ENCODE results near the gene SLC52A3. TPM values are rescaled to one million over a fixed set of nuclear protein-coding genes. Genes with fewer than 3 reads are reported as not detected.
"Not testable (repeated sequence)": the region's sequence is repeated elsewhere in the genome, so short reads cannot be mapped to it uniquely, and the experiment has no call there.

SLC52A3 gene
- polyA plus RNA-seq, 3 donors = 3.6 to 5.8 (median 3.7) TPM

DNA sequence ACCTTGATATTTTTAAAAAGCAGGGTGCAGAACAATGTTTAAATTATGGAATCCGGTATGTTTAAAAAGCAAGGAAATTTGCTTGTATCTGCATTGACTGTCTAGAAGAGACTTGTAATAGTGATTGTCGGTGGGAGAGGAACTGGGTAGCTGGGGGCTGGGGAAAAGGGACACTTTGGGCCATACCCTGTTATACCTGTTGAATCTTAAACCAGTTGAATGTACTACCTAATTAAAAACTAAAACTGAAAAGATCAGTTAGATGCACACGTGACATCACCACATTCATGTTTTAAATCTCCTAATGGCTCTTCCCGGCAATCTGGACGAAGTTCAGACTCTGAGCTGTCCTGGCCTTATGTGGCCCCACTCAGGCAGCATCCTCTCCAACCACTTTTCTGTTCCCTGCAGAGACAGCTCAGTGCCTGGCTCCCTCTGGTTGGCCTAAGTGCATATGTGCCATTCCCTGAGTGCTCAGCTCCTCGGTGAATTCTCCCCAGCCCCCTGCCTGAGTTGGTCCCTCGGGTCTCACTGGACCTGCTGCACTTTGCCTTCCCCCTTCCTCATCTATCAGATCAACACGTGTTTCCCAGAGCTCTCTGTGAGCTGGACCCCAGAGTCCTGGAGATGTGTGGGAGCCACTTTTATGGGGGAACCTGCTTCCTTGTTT is 36.3 kb downstream of the SLC52A3 start:
- DNase-seq (ENCODE audit: low read depth in 3 of 3, low spot score in 2 of 3) = no peak

DNA sequence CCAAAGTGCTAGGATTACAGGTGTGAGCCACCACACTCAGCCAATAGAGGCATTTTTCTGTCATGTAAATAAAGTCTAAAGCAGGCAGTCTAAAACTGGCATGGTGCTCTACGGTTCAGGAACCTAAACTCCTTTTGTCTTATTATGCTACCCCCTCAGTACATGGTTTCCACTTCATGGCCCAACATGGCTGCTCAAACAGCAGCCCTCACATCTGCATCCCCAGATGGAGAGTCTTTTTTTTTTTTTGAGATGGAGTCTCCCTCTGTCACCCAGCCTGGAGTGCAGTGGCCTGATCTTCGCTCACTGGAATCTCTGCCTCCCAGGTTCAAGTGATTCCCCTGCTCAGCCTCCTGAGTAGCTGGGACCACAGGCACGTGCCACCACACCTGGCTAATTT is 38.3 kb downstream of the SLC52A3 start:
- no peak for DNase-seq (ENCODE audit: low read depth in 3 of 3, low spot score in 2 of 3)

DNA sequence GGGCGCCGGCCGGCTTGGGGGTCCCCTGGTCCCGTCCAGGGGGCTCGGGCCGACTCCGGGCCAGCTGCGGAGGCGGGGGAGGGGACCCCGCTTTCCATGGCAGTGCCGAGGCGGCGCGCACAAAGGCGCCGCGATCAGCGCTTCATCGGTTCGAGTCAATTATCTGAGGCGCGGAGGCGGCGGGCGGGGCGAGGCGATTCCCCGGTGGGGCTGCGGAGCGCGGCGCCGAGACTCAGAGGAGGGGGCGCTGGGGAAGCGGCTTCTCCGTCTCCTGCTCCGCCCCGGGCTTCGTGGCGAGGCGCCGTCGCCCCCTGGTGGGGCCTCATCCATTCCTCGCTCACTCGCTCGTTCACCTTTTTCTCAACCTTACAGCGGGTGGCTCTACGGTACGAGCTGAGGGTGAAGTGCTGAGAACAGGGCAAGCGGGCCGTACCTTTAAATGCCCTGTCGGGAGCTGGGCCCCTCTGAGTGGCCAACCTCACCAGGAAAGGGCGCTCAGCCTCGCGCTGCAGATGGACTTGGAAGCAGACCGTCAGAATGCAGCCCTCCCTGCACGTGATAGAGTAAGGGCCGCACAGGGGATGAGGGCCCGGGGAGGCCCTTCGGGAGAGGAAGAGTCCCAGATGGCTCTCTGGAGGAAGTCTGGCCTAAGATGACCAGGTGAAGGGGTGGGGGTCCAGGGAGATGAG is 39.9 kb downstream of the SLC52A3 start:
- DNase-seq (ENCODE audit: low read depth in 3 of 3, low spot score in 2 of 3) = peak in 1 of 3 donors; percentile 56

DNA sequence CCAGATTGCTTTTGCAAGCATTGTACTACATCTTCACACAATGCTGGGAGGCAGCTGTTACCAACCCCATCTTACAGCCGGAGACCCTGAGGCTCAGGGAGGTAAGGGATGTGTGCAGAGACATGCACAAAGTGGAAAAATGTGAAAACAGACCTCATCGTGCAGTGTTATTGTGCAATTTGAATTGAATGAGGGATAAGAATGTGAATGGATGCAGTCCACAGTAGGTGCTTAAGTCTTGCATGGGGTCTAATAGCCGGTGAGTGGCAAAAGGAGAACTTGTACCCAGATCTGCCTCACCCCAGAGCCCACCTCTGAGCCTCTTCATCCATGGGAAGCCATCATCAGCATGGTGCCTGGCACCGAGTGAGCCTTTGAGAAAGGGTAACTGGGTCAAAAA is 42.1 kb downstream of the SLC52A3 start:
- no peak for DNase-seq (ENCODE audit: low read depth in 3 of 3, low spot score in 2 of 3)

DNA sequence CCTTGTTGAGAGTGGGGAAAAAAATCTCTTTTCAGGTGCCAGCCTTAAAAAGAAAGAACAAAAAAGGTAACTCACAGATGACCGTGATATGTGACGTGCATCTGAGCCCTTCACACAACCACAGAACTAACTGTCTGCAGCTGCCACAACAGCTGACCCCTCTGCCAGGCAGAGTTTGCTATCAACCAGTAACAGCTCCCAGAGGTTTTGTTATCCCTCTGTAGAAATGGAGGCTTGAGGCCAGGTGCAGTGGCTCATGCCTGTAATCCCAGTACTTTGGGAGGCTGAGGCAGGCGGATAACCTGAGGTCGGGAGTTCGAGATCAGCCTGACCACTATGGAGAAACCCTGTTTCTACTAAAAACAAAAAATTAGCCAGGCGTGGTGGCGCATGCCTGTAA is 42.8 kb downstream of the SLC52A3 start:
- no peak for DNase-seq (ENCODE audit: low read depth in 3 of 3, low spot score in 2 of 3)

DNA sequence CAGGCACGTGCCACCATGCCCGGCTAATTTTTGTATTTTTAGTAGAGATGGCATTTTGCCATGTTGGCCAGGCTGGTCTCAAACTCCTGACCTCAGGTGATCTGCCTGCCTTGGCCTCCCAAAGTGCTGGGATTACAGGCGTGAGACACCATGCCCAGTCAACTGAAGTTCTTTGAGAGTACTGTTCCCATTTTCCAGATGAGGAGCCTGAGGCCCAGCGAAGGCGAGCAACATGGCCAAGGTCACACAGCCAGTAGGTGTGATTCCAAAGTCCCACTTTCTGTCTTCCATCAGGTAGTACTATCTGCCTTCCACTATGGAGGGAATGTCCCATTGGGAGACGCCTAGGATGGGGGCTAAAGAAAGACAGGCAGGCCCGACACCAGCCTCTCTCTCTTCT is 43.5 kb downstream of the SLC52A3 start:
- DNase-seq (ENCODE audit: low read depth in 3 of 3, low spot score in 2 of 3) = not testable (repeated sequence)

DNA sequence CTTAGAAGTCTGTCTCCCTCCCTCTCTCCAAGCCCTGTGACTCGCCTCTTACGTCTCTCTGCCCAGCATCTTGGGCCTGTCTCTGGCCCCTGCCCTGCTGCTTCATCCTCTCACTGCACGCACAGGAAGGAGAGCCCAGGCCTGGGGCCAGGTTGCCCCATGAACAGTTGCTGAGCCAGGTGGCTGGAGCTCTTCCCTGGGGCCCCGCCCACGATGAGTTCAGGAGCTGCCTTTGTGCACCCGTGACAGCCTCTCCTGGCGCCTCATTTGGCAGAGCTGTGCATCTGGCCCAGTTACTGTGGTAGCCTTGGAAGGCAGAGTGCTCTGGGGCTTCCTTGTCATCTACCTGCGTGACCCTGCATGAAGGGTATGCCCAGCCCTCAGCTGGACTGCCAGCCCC is 44.5 kb downstream of the SLC52A3 start:
- no peak for DNase-seq (ENCODE audit: low read depth in 3 of 3, low spot score in 2 of 3)

DNA sequence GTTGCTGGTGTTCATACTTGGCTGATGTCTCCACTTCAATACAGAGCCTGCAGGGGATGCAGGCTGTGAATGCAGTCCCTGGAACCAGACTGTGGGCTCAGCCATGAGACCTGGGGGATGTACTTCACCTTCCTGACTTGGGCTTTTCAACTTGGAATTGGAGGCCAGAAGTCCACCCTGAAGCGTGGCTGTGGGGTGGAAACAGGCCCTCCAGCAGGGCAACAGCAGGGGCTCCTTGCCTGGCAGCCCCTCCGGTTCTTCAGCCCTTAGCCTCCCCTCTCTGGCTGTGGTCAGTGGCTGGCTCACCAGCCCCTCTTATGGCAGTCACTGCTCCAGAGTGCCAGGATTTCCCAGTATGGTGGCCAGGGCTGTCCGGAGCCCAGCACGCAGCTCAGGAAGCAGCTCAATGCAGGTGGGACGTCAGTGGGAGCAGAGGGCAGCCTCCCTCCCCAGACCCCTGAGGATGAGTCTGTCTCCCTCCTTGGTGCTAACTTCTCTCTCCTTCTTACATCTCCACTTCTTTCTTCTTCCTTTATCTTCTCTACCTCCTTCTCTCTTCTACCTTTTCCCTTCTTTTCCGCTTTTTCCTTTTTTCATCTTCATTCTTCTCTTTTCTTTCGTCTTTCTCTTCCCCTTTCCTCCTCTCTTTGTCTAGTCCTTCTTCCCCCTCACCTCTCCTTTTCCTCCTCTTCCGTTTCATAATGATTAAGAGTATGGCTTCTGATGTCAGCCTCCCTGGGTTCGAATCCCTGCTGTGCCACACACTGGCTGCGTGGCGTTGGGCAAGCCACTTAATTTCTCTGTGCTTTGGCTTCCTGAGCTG is 45.3 kb downstream of the SLC52A3 start:
- DNase-seq (ENCODE audit: low read depth in 3 of 3, low spot score in 2 of 3) = no peak

DNA sequence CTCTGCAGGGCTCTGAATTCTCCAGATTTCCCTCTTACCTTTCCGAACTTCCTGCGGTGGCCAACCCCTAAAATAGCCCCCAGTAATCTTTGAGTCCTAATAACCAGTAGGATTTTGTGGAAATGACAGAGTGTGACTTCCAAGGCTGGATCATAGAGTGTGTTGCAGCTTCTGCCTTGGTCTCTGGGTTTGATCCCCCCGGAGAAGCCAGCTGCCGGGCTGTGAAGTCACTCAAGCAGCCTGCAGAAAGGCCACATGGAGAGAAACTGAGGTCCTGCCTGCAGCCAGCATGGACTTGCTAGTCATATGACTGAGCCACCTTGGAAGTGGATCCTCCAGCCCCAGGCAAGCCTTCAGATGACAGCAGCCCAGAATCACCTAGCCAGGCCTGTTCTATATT is 46.4 kb downstream of the SLC52A3 start:
- DNase-seq (ENCODE audit: low read depth in 3 of 3, low spot score in 2 of 3) = no peak

DNA sequence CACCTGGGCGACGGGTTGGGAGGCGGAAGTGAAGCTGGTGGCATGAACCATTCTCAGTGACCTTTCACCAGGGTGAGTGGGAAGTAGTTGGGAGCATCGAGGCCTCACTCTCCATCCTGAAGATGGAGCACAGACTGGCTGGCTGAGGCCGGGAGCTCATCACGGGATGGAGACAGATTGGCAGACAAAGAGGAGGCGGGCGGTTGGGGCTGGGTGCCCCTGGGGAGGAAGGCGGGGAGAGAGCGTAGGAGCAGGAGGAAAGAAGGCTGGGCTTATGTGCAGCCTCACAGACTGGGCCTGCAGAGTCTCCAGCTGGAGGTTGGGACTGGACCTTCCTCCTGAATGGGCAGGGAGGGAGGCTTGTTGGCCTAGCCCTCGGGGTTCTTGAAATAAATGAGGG is 48.5 kb downstream of the SLC52A3 start:
- no peak for DNase-seq (ENCODE audit: low read depth in 3 of 3, low spot score in 2 of 3)

DNA sequence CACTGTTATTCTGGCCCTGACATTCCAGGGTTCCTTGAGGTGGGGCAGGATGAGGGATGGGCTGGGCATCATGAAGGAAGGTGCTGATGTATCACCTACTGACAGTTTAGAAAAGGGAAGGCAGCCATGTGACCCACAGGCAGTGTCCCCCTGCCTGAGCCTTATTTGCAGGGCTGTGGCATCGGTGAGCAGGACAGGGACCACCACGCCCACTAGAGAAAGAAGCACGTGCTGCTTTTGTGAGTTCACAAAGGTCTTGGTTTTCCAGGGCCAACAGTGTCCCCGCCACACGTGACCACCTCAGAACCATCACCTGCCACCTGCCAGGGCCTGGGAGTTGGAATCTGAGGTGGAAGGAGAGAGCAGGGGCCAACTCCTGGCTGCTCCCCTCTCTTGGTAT is 49.2 kb downstream of the SLC52A3 start:
- no peak for DNase-seq (ENCODE audit: low read depth in 3 of 3, low spot score in 2 of 3)

DNA sequence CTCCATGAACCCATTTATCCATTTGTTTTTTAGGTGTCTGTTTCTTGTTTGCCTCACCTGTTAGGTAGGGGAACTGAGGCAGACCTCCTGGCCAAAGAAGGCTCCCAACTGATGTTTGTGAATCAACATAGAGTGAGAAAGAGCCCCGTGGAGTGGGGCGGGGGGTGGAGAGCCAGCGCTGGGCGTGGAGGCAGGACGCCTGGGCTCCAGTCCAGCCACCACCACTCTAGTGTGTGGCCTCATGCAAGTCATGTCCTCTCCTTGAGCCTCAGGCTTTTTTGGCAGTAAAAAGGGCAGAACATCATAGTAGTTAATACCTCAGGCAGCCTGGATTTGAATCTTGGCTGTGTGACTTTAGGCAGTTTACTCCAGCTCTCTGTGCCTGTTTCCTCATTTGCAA is 50.5 kb downstream of the SLC52A3 start:
- no peak for DNase-seq (ENCODE audit: low read depth in 3 of 3, low spot score in 2 of 3)

DNA sequence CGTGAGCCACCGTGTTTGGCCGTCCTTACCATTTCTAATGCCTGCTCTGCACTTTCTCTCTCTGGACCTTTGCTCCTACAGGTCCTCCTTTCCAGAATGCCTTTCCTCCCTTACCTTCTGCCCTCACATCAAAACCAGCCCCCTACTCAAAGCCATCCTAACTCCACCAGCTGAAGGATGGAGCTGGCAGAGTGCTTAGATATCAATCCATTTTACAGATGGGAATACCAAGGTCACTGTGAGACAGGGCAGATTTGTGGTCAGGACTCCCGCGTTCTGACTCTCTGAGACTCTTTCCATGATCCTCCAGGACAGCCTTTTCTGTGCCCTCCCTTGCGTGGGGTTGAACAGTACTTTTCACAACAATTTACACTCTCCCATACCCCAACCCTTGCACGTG is 51.0 kb downstream of the SLC52A3 start:
- DNase-seq (ENCODE audit: low read depth in 3 of 3, low spot score in 2 of 3) = no peak

DNA sequence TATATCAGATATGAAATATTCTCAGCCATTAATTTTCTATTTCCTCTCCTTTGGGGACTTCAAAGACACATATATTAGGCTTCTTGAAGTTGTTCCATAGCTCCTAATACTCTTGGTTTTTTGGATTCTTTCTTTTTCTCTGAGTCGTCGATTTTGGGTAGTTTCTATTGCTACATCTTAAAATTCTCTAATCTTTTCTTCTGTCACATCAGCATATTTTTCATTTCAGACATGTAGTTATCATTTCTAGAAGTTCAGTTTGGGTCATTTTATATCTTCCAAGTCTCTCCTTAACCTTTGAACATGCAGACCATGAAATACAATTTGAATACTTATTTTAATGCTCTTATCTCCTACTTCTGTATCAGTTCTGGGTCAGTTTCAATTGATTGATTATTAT is 53.8 kb downstream of the SLC52A3 start:
- DNase-seq (ENCODE audit: low read depth in 3 of 3, low spot score in 2 of 3) = no peak

DNA sequence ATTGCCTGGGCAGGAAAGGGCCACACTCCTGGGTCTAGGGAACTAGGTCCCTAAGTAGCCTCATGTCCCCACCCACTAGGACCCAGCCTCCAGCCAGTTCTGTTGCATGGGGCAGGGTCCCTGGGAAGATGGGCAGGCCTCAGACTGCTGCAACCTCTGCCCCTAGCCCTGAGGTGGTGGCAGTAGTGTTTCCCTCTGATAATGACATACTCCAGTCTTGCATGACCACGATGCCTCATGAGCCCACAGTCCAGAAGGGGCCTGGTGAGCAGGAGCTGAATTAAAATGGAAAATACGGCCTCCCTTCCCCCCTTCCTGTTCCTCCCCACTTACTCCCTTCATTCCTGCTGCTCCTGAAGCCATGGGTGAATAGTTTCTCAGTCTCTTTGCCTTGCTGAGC is 56.7 kb downstream of the SLC52A3 start:
- DNase-seq (ENCODE audit: low read depth in 3 of 3, low spot score in 2 of 3) = no peak

DNA sequence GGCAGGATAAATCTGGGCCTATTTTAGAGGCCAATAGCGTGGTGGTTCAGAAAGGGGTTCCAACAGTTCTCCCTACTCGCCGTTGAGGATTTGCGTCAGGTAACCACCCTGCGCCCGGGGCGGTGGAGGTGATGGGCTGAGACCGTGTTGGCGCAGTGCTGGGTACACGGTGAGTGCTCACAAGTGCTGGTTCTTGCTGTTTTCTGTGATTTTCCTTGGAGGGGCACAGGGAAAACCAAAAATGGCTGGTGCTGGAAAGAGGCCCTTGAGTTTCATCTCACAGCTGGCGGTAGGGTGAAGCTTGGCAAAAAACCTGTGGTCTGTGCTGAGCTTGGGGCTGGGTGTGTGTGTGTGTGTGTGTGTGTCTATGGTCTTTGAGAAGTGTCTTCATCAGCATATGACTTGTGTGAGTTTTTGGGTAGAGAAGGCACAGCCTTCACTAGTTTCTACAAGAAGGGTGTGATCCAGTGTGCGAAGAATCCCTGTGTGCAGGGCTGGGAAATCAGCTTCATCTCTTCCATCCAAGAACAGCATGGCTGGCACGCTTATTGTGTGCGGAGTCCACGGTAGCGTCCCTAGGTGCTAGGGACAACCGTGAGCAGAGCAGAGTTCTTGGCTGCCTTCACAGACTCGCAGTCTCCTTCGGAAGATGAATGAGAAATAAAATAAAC is 57.4 kb downstream of the SLC52A3 start:
- DNase-seq (ENCODE audit: low read depth in 3 of 3, low spot score in 2 of 3) = no peak

Other genes starting within 250 kb of the SLC52A3 start
- 100 to 1,000 TPM; 132 to 138 (median 137) TPM for gene CSNK2A1, start 224.7 kb downstream of the SLC52A3 start, polyA plus RNA-seq (ENCODE audit: insufficient read length in 3 of 3)
- 1 to 10 TPM in 2 of 3 donors, under 1 TPM in 1; 0.74 to 1.5 (median 1.3) TPM for gene TCF15, start 158.2 kb downstream of the SLC52A3 start, polyA plus RNA-seq (ENCODE audit: insufficient read length in 3 of 3)
- 10 to 100 TPM; 13.2 to 14.4 (median 14.0) TPM for gene SRXN1, start 115.3 kb downstream of the SLC52A3 start, polyA plus RNA-seq (ENCODE audit: insufficient read length in 3 of 3)
- under 1 TPM; 0.04 to 0.10 (median 0.06) TPM for gene SCRT2, start 92.7 kb downstream of the SLC52A3 start, polyA plus RNA-seq (ENCODE audit: insufficient read length in 3 of 3)
- gene FAM110A, start 65.2 kb upstream of the SLC52A3 start, polyA plus RNA-seq (ENCODE audit: insufficient read length in 3 of 3) = 1 to 10 TPM; 6.2 to 9.5 (median 7.5) TPM
- gene ANGPT4, start 147.8 kb upstream of the SLC52A3 start, polyA plus RNA-seq (ENCODE audit: insufficient read length in 3 of 3) = under 1 TPM; 0.15 to 0.50 (median 0.31) TPM
- 1 to 10 TPM; 1.0 to 1.1 (median 1.1) TPM for gene RSPO4, start 233.8 kb upstream of the SLC52A3 start, polyA plus RNA-seq (ENCODE audit: insufficient read length in 3 of 3)